Body of pancreas (tissue), 4 donors: ENCODE measurements around the gene EFNA5.

ENCODE experiments used
- CTCF ChIP-seq, 7 experiments: fragments of 450-650 bp in 4 of 7; fragments of 200-600 bp in 3 of 7; sonication (generic) in 3 of 7; IDR thresholded peaks; one replicate each; pipeline ENCODE4 v1.5.1; 2016 to 2019; ENCODE audit warnings: antibody characterized with exemption in 7 of 7
- POLR2A ChIP-seq, 3 donors: fragments of 450-650 bp; IDR thresholded peaks; one replicate each; pipeline ENCODE4 v1.6.1; 2016; ENCODE audit warnings: antibody characterized with exemption in 3 of 3, mild to moderate bottlenecking in 2 of 3

- no peak for TF ChIP-seq CTCF (IDR thresholded peaks at IDR 0.05)
- no peak for TF ChIP-seq POLR2A (IDR thresholded peaks at IDR 0.05)
These were observed 117.6 kb downstream of the EFNA5 start for GRCh38 chr5:107553117-107553555.
